Fibroblast of skin of abdomen (primary cell): Measurements from ENCODE around the gene KLHL12.
A peak's percentile ranks its signal among the peaks of the same experiment; 100 is the strongest.
"Not testable (repeated sequence)": the region's sequence is repeated elsewhere in the genome, so short reads cannot be mapped to it uniquely, and the experiment has no call there.

Experiments
- DNase-seq: peaks from one replicate; pipeline ENCODE4 v3.0.0-alpha.2; 2013

KLHL12 gene

DNA sequence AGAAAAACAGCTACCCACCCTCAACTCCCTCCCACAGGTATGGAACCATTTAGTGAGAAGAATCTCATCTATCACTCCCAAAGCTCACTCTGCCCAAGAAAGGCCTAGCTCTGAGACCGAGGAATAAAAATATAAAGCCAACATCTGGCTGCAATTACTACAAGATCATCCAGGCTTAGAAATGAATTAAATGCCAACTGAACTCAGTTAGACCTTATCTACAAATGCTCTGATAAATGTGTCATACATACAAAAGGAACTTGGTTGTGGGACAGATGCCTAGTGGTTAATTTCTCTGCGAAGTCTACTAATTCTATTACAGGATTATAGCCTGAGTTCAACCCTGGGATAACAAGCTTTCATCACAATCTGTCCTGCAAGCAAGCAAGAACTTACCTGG, 24.4 kb upstream of the KLHL12 start:
- DNase-seq: no peak

DNA sequence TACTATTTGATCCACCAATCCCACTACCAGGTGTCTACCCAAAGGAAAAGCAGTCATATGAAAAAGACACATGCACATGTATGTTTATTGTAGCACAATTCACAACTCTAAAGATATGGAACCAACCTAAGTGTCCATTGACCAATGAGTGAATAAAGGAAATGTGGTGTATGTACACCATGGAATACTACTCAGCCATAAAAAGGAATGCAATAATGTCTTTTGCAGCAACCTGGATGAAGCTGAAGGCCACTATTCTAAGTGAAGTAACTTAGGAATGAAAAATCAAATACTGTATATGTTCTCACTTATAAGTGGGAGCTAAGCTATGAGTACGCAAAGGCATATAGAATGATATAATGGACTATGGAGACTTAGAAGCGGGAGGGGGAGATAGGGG, 18.4 kb upstream of the KLHL12 start:
- DNase-seq: no peak

DNA sequence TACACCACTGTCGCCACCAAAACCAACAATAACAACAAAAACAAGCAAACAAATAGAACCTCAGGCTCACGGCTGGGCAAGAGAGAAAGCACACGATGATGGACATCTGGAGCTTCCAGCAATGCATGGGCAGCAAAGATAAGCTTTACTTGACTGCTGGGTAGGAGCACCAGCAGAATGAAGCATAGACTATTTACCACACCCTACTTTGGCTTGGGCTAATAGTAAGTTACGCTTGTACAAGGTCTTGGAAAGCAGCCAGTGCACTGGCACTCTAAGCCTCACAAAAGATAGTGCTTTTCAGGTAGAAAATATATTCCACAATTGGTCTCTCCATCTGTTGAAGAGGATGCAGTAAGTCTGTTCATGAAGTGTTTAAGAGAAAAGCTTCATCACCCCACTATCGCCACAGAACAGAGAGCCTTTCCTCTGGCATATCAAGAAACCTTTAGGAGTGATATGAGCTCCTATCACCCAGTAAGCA, 17.4 kb upstream of the KLHL12 start:
- DNase-seq: no peak

DNA sequence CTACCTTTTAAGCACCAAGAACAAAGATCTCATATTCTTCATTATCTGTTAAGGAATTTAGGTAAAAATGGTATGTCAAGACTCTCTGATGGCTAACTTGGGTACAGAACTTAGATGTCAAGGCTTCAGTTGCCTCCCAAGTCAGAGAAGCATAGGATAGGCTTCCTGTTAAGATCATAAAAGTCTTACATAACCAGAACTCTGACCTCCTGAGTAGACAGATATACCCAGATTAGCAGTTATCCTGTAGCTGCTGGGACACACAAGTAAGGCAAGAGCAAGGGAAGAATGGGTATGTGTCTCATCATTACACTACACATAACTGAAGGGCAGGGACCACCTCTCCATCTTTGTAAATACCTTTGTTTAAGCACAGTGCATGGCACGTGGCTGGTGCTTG, 15.4 kb upstream of the KLHL12 start:
- DNase-seq: no peak

DNA sequence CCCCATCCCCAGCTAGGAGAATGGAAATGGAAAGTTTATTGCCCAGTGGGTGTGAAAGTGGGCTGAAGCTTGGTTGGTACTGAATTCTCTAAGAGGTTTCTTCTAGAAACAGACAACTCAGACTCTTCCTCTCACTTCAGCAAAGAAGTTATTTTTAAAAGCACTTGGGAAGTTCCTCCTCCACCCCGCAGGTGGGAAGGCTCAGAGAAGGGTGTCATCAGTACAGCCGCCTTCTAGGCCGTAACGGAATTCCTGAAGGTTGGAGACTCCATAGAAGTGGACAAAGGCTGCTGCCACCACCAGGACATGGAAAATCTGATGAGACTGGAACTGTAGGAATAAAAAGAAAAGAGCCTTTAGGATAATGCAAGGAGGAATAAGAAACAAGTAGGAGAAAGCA, 14.3 kb upstream of the KLHL12 start:
- no peak for DNase-seq

DNA sequence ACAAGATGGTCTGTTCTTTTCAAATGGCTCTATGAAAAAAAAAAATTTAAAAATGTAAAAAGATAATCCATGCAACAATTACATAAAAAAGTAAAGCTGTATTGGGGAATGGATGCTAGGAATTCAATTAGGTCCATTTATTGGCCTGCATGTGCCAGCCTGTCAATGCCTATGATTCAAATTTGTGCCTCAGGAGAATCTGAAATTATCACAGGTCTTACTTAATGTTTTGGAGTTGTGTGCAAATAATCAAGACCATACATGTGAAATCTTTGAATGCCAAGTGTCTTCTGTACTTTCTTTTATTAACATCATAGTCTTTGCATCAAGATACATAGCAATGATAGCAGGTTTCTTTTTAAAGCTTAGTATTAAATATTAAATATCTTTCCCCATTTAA, 13.5 kb upstream of the KLHL12 start:
- DNase-seq: no peak

DNA sequence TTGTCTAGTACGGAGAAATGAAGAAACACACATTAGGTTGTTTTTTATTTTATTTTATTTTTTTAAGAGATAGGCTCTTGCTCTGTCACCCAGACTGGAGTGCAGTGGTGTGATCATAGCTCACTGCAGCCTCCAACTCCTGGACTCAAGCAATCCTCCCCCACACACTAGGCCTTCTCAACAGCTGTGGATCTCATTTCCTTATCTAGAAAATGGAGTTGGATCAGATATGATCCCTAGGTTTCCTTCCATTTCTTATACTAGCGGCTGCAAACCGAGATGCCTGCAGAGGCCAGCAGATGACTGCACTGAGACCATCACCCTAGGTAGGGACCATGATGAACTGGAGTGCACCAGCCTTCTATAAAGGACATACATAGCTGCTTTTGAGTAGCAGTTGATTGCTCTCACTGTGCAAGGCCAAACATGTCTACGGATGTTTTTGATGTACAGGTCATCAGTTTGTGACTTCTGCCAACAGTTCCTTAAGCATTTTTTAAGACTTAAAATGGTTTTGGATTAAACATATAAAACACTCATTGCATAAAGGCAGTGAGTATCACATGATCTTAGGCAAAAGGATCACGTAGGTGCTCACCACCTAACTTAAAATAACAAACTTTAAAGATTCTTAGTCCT, 11.4 kb upstream of the KLHL12 start:
- DNase-seq: no peak

DNA sequence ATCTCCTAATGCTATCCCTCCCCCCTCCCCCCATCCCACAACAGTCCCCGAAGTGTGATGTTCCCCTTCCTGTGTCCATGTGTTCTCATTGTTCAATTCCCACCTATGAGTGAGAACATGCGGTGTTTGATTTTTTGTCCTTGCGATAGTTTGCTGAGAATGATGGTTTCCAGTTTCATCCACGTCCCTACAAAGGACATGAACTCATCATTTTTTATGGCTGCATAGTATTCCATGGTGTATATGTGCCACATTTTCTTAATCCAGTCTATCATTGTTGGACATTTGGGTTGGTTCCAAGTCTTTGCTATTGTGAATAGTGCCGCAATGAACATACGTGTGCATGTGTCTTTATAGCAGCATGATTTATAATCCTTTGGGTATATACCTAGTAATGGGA, 9.4 kb upstream of the KLHL12 start:
- not testable (repeated sequence) for DNase-seq

DNA sequence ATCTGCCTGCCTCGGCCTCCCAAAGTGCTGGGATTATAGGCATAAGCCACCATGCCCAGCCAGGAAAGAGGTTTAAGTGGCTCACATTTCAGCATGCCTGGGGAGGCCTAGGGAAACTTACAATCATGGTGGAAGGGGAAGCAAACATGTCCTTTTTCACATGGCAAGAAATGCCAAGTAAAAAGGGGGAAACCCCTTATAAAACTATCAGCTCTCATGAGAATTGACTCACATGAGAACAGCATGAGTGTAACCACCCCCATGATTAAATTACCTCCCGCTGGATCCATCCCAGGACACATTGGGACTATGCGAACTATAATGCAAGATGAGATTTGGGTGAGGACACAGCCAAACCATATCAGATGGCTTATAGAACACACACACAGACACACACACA, 8.8 kb upstream of the KLHL12 start:
- no peak for DNase-seq

DNA sequence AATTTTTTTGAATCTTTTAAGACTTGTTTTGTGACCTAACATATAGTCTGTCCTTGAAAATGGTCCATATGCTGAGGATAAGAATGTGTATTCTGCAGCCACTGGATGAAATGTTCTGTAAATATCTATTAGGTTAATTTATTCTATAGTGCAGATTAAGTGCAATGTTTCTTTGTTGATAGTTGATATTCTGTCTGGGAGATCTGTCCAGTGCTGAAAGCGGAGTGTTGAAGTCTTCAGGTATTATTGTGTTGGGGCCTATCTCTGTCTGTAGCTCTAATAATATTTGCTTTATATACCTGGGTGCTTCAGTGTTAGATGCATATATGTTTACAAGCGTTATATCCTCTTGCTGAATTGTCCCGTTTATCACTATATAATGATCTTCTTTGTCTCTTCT, 7.7 kb upstream of the KLHL12 start:
- no peak for DNase-seq

DNA sequence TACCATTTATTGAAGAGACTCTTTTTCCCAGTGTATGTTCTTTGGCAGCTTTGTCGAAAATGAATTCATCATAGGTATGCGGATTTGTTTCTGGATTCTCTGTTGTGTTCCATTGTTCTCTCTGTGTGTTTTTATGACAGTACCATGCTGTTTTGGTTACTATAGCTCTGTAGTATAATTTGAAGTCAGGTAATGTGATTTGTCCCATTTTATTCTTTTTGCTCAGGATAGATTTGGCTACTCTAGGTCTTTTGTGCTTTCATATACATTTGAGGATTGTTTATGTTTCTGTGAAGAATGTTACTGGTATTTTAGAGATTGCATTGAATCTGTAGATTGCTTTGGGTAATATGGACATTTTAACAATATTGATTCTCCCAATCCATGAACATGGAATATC, 5.4 kb upstream of the KLHL12 start:
- DNase-seq: no peak

DNA sequence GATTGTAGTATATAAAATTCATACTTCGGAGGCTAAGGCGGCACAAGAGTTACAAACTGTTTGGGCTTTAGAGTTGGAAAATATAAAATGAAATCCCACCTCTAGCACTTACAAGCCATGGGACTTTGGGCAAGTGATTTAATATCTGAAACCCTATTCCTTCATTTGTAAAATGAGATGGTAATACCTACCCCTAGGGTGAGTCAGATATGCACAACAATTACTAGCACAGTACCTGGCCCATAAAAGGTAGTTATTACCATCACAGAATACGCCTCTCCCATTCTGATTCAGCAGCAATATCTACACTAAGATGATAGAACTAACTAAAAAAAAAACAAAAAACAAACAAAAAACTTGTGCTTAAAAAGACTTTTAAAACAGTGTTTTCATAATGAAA, 3.5 kb downstream of the KLHL12 start:
- DNase-seq: no peak

DNA sequence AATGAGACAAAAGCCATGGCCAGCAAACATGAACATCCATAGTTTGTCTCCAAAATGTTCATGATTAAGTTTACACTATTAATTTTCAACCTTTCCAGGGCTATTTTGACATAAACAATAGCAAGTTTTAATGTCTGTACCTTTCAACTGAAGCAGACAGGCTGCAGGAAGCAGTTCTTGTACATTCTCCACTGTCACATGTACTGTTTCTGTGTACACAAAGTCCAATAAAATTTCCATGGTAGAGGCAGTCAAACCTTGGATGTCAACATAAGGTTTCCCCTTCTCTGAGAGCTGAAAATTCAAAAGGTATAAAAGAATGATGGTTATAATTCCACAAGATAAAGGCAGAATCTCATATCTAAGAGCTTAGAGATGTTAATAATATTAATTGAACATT, 7.4 kb downstream of the KLHL12 start:
- DNase-seq: no peak

DNA sequence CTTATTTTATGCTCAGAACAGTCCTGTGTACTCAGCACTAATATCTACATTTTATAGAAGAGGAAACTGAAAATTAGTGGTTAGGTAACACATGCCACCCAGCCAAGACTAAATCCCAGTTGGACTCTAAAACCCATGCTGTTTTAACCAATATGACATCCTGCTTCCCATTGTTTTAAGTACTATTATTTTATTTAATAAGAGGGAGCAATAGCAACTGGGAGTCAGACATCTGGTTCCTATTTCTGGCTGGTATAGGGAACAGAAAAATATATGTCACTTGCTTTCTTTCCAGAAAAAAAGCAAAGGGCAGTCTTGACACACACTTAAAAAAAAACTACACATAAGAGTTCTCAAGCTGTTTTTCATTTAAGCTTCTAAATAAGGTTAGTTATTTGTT, 11.9 kb downstream of the KLHL12 start:
- no peak for DNase-seq

DNA sequence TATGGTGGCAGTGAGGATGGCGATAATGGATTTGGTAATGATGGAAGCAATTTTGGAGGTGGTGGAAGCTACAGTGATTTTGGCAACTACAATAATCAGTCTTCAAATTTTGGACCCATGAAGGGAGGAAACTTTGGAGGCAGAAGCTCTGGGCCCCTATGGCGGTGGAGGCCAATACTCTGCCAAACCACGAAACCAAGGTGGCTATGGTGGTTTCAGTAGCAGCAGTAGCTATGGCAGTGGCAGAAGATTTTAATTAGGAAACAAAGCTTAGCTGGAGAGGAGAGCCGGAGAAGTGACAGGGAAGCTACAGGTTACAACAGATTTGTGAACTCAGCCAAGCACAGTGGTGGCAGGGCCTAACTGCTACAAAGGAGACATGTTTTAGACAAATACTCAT, 14.6 kb downstream of the KLHL12 start:
- not testable (repeated sequence) for DNase-seq

DNA sequence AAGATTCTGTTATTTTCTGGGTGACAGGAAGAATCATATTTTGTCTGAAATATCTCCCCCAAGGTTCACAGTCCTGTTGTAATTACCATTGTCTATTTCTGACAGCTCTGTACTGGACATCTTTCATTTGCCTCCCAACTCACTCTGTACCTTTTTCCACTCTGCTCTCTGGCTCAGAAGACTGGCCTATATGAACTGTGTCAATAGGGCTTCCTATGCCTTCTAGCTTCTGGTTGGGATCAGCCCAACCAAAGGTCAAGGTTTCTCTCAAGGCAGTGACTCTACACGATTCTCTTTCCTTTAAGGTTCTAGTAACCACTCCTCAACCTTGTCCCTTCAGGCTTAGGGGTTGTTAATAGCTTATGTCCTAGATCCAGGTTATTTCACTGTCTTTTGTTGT, 17.5 kb downstream of the KLHL12 start:
- no peak for DNase-seq

DNA sequence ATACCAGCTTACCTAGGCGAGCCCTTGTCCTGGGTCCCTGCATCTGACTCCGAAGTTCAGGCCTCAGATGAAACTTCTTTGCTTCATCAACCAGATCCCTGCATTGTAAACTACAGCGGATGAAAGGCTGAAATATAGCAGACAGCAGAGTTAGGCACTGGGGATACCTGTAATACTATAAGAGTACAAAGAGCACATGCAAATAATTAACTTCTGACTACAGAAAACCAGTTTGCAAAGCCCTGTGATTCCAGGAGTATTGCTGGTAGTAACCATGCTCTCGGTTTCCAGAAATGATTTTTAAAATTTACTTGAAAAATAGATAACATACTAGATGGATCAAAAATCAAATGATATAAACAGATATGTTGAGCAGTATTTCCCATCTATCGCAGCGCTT, 18.0 kb downstream of the KLHL12 start:
- no peak for DNase-seq

DNA sequence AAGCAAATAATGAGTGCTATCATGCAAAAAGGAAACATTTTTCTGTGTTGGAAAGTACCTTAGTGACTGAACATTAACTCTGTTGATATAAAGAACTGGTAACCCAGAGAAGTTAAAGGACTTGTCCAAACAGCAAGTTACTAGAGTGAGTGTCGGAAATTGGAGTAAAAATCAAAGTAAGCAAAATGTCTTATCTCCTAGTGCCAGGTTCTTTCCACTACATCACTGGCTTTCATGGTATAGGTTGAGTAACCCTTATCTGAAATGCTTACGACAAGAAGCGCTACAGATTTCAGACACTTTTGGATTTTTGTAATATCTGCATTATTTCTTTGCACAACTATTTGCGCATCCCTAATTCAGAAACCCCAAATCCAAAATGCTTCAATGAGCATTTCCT, 21.7 kb downstream of the KLHL12 start:
- DNase-seq: no peak

DNA sequence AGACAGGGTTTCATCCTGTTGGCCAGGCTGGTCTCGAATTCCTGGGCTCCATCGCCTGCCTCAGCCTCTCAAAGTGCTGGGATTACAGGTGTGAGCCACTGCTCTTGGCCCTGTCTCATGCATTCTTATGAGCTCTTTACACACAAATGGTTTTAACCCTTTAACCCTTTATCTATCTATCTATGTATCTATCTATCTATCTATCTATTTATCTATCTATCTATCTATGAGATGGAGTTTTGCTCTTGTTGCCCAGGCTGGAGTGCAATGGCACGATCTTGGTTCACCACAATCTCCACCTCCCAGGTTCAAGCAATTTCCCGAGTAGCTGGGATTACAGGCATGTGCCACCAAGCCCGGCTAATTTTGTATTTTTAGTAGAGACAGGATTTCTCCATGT, 23.2 kb downstream of the KLHL12 start:
- DNase-seq: not testable (repeated sequence)

DNA sequence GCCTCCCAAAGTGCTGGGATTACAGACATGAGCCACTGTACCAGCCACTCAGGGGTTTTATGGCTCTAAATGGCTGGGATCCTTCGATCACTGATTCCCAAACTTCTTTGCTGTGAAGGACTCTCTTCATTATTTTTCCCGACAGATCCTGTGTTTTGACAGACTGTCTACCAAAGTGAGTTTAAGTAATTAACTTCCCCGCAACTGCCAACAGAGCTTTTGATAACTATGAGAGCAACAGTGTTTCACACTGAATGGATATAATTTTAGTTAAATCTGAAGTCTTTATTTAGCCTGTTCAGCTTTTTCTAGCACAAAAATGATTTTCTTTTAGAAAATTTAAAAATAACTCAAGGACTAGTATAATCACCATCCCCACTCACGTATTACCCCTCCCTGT, 25.5 kb downstream of the KLHL12 start:
- no peak for DNase-seq

DNA sequence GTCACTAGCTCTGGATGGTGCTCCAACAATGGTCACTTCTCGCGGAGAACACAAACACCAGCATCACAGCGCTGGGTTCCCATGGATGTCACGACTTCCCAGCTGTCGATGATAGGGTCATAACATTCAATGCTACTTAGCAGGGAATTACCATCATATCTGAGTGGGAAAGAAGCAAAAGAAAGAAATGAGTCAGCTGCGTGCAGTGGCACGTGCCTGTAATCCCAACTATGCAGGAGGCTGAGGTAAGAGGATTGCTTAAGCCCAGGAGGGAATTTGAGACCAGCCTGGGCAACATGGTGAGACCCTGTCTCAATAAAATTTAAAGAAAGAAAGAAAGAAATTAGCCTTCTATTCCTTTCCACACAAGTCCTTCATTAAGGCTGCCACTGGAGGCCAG, 34.5 kb downstream of the KLHL12 start:
- DNase-seq: no peak

DNA sequence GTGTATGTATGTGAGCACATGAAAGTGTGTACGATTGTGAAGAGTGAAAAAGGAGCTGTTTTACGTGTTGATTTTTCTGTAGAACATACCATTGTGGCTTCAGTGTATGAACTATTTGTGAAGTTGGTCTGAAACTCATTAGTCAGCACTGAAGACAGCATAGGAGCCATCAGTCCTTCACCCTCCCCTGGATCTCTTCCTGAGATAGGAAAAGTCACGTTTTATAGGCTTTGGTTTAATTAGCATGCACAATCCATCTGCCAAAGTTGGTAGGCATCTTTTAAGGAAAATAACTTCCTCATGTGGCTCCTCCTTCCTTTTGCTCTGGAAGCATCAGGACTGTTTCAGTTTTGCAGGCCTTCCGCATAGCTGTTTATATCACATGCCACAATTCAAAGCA, 36.6 kb downstream of the KLHL12 start:
- no peak for DNase-seq

DNA sequence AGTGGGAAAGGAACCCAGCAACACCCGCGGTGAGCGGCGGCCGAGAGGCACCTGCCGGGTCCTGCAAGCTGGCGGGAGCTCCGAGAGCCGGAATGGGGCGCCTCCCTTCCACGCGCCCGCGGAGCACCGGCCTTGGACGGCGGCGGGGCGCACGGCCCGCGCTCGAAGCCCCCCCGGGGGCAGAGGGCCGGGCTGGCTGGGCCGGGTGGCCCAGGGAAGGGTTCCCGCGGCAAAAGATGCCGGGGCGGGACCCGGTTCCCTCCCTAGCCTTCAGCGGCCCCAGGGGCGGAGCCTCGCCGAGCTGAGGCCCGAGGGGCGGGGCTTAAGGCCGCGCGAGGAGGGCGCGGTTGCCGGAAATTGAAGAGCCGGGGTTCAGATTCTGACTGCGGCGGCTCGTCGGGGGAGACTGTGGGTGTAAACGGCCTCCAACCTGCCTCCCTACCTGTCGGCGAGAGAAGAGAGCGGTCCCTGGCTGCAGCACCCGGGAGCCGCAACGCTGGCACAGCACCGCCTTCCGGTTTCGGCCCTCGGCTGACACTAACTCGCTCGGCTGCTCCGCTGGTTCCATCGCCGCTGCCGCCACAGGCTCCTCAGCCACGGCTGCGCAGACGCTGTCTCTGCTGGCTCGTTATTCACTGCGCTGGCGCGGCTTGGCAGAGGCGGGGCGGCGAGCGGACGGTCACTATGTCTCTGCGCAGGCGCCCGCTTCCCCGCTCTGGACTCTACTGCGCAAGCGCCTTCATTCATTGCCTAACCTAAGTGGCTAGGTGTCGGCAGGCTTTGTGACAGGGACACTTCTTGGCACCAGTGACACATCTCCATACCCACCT, 38.3 kb downstream of the KLHL12 start, which contains the start of gene RABIF:
Gene RABIF, minus strand, starts transcription at position 619 of the 830 bp plus-strand sequence. Its CDS starts 51 bp downstream, at position 568.
- peak; percentile 94 for DNase-seq

DNA sequence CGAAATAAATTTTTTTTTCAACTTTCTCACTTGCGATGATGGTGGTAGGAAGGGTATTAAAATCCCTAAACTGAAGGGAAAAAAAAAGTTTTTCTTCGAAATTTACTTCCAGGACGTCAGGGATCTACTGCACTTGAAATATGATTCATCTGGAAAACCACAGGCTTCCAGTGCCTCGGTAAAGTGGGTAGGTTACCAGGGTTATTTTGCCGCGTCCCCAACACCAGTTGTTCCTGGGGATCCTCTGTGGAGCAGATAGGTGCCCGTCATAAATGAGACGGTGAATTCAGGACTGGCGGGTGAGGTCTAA, 38.9 kb downstream of the KLHL12 start:
- DNase-seq: no peak
